SK-MEL-5 (cell line): ENCODE data around the gene DCLK1. TPM values are rescaled to one million over a fixed set of nuclear protein-coding genes. Genes with fewer than 3 reads are reported as not detected.

Experiments
- DNase-seq: peaks from one replicate; pipeline ENCODE4 v3.0.0-alpha.2; 2016; ENCODE audit warnings: low read depth, low spot score
- in situ Hi-C: cut with HindIII; loops from 2 replicates; pipeline ENCODE4 v1.10.0; 2016; ENCODE audit warnings: low sequenced_read_pairs, high pct_unique_total_duplicates, low pct_unique_long_range_greater_than_20kb
- total RNA-seq: library from RNA; depleted of rRNA; stranded (reverse); fragments of >200 nt; shearing (Covaris generic); gene quantifications from 2 replicates; pipeline ENCODE4 v1.2.3, GENCODE V29; 2014

Gene DCLK1
- total RNA-seq, 1 experiment from 2014 or later, result 35.6 TPM

GRCh38 chr13:35953537-35954206 is 177.5 kb downstream of the DCLK1 start:
- peak; percentile 81 for DNase-seq
- in situ Hi-C loops, result no loop called here

DNA sequence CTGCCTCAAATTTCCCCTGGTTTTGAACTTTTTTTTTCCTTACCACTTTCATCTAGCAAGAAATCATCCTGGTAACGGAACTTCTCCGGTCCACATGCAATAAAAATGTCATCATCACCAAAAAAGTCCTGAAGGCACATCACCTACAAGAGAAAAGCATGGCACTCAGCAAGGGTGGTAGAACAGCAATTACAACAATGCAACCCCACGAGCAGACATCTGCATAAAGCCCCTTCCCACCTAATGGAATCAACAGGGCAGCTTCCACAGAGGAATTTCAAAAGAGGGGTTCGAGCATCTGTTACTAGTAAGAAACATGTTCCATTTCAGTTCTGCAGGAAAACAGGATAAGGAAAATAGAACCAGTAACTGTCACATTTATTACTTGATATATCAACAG is 183.9 kb downstream of the DCLK1 start:
- no peak for DNase-seq
- in situ Hi-C loops, result no loop called here

DNA sequence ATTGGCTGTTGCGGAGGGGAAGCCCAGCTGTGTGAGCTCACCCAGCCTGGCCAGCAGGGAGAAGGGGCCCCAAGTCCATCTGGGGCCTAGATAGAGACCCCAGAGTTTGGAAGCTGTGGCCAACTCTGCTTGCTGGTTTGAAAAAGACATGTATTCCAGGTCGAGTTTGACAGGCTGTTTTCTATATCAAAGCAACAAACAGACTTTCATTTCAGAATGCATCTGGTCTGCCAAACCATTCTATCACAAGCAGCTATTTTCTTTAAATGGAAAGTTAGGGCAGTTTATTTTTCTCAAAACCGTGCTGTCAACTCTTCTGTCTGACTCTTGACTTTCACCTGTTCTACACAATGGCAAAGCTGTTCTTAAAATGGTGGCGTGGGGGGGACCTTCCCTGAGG is 185.8 kb downstream of the DCLK1 start:
- DNase-seq, result no peak

DNA sequence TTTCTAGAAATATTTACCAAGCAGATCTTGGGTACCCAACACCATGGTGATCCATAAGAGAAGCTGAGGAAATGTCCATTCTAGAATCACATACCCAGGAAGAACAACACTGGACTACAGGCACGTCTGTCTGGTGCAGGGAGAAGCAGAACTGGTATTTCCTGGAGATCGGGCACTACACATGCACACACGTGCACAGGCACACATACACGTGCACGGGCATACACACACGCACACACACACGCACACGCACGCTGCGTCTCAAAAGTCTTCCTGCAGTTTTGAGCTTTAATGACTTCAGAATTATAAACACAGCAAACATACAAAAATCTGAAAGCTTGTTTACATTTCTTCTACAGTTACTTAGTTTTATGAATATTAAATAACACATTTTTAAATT is 189.8 kb downstream of the DCLK1 start:
- DNase-seq, result no peak
- in situ Hi-C loops, result no loop called here

More for the DNA sequence above, 185.8 kb downstream of the DCLK1 start:
- in situ Hi-C loops, result no loop called here

- no peak for DNase-seq
- in situ Hi-C loops, result no loop called here
Measured at GRCh38 chr13:35940734-35941133, 190.4 kb downstream of the DCLK1 start.

- DNase-seq, result no peak
- in situ Hi-C loops, result no loop called here
Measured at GRCh38 chr13:35936246-35936978, 194.8 kb downstream of the DCLK1 start.

GRCh38 chr13:35930665-35931631 is 200.2 kb downstream of the DCLK1 start:
- in situ Hi-C loops, result no loop called here
- no peak for DNase-seq

- in situ Hi-C loops, result no loop called here
- peak; percentile 94 for DNase-seq
Measured at GRCh38 chr13:35927567-35928021, 203.6 kb downstream of the DCLK1 start.

GRCh38 chr13:35926859-35927530 is 204.2 kb downstream of the DCLK1 start:
- DNase-seq, result peak; percentile 9
- in situ Hi-C loops, result no loop called here

- no peak for DNase-seq
Measured at GRCh38 chr13:35925669-35926068, 205.5 kb downstream of the DCLK1 start.

DNA sequence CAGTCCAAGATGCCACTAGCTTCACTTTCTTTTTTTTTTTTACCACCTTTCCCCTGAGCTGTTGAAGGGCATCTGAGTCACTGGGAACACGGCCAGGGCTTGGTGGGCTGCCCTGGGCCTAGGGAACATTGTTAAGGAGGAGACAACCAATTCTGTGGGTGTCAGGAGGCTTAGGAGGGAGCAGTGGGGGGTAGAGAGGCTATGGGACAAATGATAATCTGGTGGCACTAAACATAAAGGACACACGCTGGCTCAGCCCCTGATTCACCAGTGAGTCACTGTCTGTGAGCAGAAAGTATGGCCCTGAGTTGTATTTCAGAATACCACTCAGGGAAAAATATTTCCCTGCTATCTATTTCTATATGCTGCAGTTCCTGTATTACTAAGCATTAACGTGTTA is 207.8 kb downstream of the DCLK1 start:
- DNase-seq, result no peak
- in situ Hi-C loops, result no loop called here

More at GRCh38 chr13:35925669-35926068, 205.5 kb downstream of the DCLK1 start:
- in situ Hi-C loops, result no loop called here

GRCh38 chr13:35920816-35921215 is 210.4 kb downstream of the DCLK1 start:
- in situ Hi-C loops, result no loop called here
- no peak for DNase-seq

GRCh38 chr13:35917942-35918645 is 213.1 kb downstream of the DCLK1 start:
- no peak for DNase-seq
- in situ Hi-C loops, result no loop called here

- DNase-seq, result no peak
- in situ Hi-C loops, result no loop called here
Measured at GRCh38 chr13:35917252-35917941, 213.8 kb downstream of the DCLK1 start.

- in situ Hi-C loops, result no loop called here
- DNase-seq, result no peak
Measured at GRCh38 chr13:35916146-35916545, 215.0 kb downstream of the DCLK1 start.

GRCh38 chr13:35914662-35915061 is 216.5 kb downstream of the DCLK1 start:
- in situ Hi-C loops, result no loop called here
- no peak for DNase-seq
